CD4-positive, alpha-beta T cell treated with Interleukin-4 for 4 hours (primary cell): ENCODE measurements around the gene MRPL37.
"Not testable (repeated sequence)": the region's sequence is repeated elsewhere in the genome, so short reads cannot be mapped to it uniquely, and the experiment has no call there.

Experiments used
- DNase-seq: peaks from one replicate; pipeline ENCODE4 v3.0.0-alpha.2; 2020

Gene MRPL37

GRCh38 chr1:54172614-54173599 is 27.1 kb upstream of the MRPL37 start:
- no peak for DNase-seq

- no peak for DNase-seq
Observed at GRCh38 chr1:54173681-54174080, 26.3 kb upstream of the MRPL37 start.

GRCh38 chr1:54174106-54174505 is 25.9 kb upstream of the MRPL37 start:
- DNase-seq, result no peak

GRCh38 chr1:54176621-54177327 is 23.2 kb upstream of the MRPL37 start:
- DNase-seq, result no peak

- DNase-seq, result no peak
Observed at GRCh38 chr1:54177726-54178125, 22.2 kb upstream of the MRPL37 start.

- no peak for DNase-seq
Observed at GRCh38 chr1:54178296-54179070, 21.5 kb upstream of the MRPL37 start.

- no peak for DNase-seq
Observed at GRCh38 chr1:54180701-54181360, 19.1 kb upstream of the MRPL37 start.

GRCh38 chr1:54186056-54186455 is 13.9 kb upstream of the MRPL37 start:
- DNase-seq, result no peak

- no peak for DNase-seq
Observed at GRCh38 chr1:54188291-54188690, 11.7 kb upstream of the MRPL37 start.

GRCh38 chr1:54190526-54190925 is 9.4 kb upstream of the MRPL37 start:
- DNase-seq, result no peak

GRCh38 chr1:54191525-54191924 is 8.4 kb upstream of the MRPL37 start:
- no peak for DNase-seq

GRCh38 chr1:54193453-54193852 is 6.5 kb upstream of the MRPL37 start:
- DNase-seq, result no peak

- DNase-seq, result no peak
Observed at GRCh38 chr1:54199151-54199764, 709 bp upstream of the MRPL37 start.

GRCh38 chr1:54200519-54200997 is 591 bp downstream of the MRPL37 start:
- DNase-seq, result no peak

GRCh38 chr1:54204199-54204598 is 4.2 kb downstream of the MRPL37 start:
- no peak for DNase-seq

GRCh38 chr1:54207287-54207686 is 7.3 kb downstream of the MRPL37 start:
- DNase-seq, result no peak

- not testable (repeated sequence) for DNase-seq
Observed at GRCh38 chr1:54207896-54208295, 7.9 kb downstream of the MRPL37 start.

GRCh38 chr1:54212872-54213271 is 12.9 kb downstream of the MRPL37 start:
- DNase-seq, result no peak

- DNase-seq, result no peak
Observed at GRCh38 chr1:54215523-54215922, 15.6 kb downstream of the MRPL37 start.

- no peak for DNase-seq
Observed at GRCh38 chr1:54218883-54219687, 19.1 kb downstream of the MRPL37 start.

- no peak for DNase-seq
Observed at GRCh38 chr1:54219688-54220003, 19.7 kb downstream of the MRPL37 start.
